HG03571 (cell line): ENCODE measurements around the gene ONECUT1.
A peak's percentile ranks its signal among the peaks of the same experiment; 100 is the strongest.

ENCODE experiments used
- ATAC-seq: cut with Tn5 transposase; IDR thresholded peaks from one replicate; pipeline ENCODE4 v1.9.1; 2021; ENCODE audit not compliant: unreplicated experiment

ONECUT1 gene

DNA sequence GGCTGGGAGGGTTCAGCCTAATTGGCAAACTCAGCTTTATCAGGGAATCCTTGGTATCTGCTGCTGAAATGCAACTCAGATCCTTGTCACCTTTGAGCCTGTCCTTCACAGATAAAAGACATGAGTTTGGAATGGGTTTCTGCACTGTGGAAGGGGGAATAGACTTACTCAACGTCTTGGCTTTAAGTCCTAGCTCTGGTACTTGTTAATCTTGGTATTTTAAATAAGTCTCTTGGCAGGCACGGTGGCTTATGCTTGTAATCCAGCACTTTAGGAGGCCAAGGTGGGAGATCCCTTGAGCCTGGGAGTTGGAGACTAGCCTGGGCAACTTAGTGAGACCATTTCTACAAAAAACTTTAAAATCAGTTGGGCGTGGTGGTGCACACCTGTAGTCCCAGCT is 55.8 kb downstream of the ONECUT1 start:
- ATAC-seq: no peak

DNA sequence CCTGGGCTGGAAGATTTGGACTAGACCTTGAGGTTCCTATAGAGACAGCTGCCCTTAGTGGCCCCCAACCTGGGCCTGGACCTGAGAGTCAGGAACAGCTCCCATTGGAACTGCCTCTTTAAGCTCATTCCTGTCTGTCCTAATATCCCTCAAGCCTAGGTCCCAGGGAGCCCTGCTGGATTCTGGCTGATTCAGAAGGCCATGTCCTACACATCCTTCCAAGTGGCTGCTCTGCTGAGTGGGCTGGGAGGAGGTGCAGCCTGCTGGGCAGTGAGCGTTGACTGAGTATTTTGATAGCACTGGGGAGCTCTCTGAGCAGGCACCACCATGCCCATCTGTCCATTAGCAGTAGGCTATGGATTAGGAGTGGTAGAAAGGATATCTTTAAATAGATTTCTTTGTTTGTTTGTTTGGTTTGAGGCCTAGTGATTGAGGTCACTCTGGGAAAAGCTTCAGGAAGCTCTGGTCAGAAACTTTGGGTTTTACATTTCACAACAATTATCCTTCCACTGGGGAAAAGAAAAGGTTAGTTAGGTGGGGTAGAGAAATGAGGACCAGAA is 56.4 kb downstream of the ONECUT1 start:
- ATAC-seq: no peak

DNA sequence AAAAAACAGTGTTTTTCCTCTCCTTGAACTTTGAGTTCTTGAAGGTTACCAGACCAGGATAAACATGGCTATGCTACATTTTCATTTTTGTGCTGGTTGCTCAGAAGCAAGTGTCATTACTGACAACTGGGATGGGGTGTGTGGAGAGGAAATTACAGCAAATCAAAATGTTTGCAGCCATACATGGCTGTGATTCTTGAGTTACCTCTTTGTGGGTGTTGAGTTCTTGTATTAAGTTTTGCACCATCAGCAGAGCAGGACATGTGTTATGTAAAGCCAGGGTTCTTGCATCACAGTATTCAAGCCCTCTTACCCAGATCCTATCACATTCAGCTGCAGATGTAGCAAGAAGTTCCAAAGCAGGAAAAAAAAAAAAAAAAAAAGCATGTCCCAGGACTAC is 57.0 kb downstream of the ONECUT1 start:
- no peak for ATAC-seq

DNA sequence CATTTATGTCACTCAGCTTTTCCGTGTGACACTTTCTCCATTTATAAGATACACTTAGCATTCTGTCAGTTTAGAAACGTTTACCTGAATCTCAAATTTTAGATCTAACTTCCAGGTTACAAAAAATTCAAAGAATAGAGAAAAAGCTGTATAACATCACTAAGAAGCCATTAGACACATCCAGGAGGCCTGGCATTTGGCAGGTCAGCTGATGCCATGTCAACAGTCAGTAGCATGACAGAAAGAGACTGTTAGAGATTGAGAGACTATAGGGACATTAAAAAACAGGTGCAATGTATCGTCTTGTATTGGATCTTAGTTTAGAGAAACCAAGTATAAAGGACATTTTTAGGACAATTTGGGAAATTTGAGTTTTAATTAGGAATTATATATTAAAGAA is 57.6 kb downstream of the ONECUT1 start:
- ATAC-seq: no peak

GRCh38 chr15:52731732-52732470 is 58.2 kb downstream of the ONECUT1 start:
- ATAC-seq: no peak

GRCh38 chr15:52731004-52731403 is 59.1 kb downstream of the ONECUT1 start:
- no peak for ATAC-seq

- ATAC-seq: no peak
These were observed 59.5 kb downstream of the ONECUT1 start for GRCh38 chr15:52730594-52730993.

- ATAC-seq: peak; percentile 63
These were observed 60.0 kb downstream of the ONECUT1 start for GRCh38 chr15:52730173-52730572.

GRCh38 chr15:52728899-52729298 is 61.2 kb downstream of the ONECUT1 start:
- ATAC-seq: no peak

GRCh38 chr15:52727815-52728214 is 62.3 kb downstream of the ONECUT1 start:
- no peak for ATAC-seq

GRCh38 chr15:52726195-52726594 is 63.9 kb downstream of the ONECUT1 start:
- ATAC-seq: no peak

DNA sequence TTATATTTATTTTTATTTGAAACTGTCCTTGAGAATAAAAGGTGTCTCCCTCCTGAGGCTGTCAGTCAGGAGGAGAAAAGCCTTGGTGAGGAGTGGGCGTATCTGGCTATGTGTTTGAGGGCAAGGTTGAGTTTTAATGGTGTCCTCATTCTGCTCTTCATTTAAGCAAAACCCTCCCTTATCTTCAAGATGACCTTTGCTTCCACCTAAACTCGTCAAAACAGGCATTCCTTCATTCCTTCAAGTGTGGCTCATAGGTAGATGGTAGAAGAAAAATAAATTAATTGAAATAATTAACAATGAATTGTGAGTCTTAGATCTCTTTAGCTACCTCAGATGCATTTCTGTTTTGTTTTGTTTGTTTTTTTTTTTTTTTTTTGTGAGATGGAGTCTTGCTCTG is 71.6 kb downstream of the ONECUT1 start:
- ATAC-seq: no peak

- ATAC-seq: no peak
These were observed 72.2 kb downstream of the ONECUT1 start for GRCh38 chr15:52717924-52718323.

- ATAC-seq: no peak
These were observed 72.7 kb downstream of the ONECUT1 start for GRCh38 chr15:52717481-52717880.

DNA sequence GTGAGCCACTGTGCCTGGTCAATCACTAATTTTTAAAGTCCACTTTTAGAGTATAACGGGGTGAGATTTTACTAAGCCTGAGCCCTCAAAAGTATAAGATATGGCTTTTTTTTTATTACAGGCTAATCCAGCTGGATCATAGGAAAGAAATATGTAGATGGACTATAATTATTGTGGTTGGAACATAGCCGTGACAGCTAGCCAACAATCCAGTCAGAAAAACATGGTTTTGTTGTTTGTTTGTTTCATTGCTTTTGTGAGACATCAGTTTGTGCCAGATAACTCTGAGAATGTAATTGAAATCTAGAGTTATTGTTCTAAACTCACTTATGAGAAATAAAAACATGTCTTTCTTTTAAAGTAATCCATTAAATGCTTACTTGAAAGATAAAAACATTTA is 73.6 kb downstream of the ONECUT1 start:
- no peak for ATAC-seq

GRCh38 chr15:52715411-52715810 is 74.7 kb downstream of the ONECUT1 start:
- ATAC-seq: no peak

- no peak for ATAC-seq
These were observed 75.2 kb downstream of the ONECUT1 start for GRCh38 chr15:52714968-52715367.

- ATAC-seq: no peak
These were observed 79.3 kb downstream of the ONECUT1 start for GRCh38 chr15:52710708-52711389.

DNA sequence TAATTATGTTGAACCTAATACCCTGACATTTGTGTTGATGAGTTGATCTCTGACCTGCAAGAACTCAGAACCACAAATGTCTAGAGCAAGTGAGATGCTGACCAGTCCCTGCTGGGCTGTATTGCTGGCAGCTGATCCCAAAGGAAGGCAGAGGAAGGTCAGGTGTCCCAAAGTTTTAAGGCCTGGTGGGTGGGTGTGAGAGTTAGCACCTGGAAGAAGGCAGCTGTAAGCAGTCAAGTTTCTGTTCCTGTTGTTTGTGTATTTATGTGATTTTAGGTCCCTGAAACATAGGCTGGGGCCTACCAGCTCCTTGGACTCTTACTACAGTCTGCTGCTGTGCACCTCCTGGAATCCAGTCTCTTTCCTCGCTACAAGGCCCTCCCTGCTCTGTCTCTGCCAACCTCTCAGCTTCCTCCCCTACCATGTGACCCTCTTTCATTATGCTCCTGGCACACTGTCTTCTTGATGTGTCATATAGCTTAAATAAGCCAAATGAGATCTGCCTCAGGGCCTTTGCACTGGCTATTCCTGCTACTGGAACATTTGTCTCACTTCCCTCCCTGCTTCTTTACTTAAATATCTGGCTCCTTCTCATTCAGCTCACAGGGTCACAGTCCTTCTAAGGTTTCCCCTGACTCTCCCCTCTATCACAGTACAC is 80.0 kb downstream of the ONECUT1 start:
- ATAC-seq: peak; percentile 24

DNA sequence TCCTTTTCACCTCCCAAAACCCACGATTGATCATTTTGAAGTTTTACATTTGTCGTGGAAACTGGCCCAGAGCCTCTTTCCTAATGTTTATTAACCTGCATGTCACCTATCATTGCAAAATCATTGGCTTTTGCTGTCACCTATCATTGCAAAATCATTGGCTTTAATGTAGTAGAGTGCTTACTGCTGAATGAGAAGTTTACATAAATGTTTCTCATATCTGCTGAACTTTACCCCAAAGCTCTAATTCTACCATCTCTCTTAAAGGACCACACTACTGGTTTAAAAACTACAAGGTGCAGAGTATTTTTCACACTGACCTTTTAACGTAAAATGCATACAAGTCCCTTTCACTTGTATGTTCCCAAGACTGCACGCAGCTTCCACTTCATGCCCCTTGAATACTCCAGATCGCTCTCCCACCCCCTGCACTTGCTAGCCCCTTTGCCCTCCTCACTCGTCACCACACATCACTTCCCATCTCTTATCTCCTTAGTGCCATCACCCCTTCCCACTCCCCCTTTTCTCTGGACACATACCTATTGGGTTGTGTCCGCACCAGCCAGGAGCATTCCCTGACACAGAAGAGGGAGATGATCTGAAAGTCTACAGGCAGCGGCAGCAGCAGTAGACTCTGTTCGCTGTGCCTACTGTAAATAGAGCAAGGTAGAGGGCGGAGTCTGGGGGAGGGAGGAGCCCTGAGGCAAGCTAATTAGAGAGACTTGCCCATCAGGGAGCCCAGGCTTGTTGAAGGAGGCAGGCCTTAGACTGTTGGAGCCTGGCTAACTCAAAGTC is 80.8 kb downstream of the ONECUT1 start:
- peak; percentile 68 for ATAC-seq
